Lower lobe of right lung (tissue), 2 donors: ENCODE results near the gene ZNF177. TPM values are rescaled to one million over a fixed set of nuclear protein-coding genes. Genes with fewer than 3 reads are reported as not detected.

Experiments
- ATAC-seq, 2 donors: fragments of 200-7000 bp; cut with Tn5 transposase; one replicate each; pipeline ENCODE4 v1.9.1; 2020 to 2022; ENCODE audit warnings: mild to moderate bottlenecking in 2 of 2, moderate library complexity in 2 of 2
- DNase-seq: peaks from one replicate; pipeline ENCODE4 v3.0.0-alpha.2; 2020
- H3K27ac ChIP-seq: fragments of 200-600 bp; one replicate; pipeline ENCODE4 v1.8.0; 2022
- H3K27me3 ChIP-seq: fragments of 200-600 bp; one replicate; pipeline ENCODE4 v1.8.0; 2022; ENCODE audit warnings: low read depth
- H3K36me3 ChIP-seq: fragments of 200-600 bp; one replicate; pipeline ENCODE4 v1.8.0; 2022; ENCODE audit warnings: mild to moderate bottlenecking
- H3K4me1 ChIP-seq: fragments of 200-600 bp; one replicate; pipeline ENCODE4 v1.8.0; 2022
- H3K4me3 ChIP-seq: fragments of 200-600 bp; one replicate; pipeline ENCODE4 v1.8.0; 2022; ENCODE audit warnings: mild to moderate bottlenecking
- H3K9me3 ChIP-seq: fragments of 200-600 bp; one replicate; pipeline ENCODE4 v1.8.0; 2022
- intact Hi-C: fragments of 100-400 bp; cut with DNase I; formaldehyde crosslinking; loops from one replicate; pipeline ENCODE4 v1.11.0; 2022
- total RNA-seq: library from RNA; stranded (reverse); fragmentation: NEBNext Ultra II Directional; extraction: Animal tissue kit (Norgen Biotek cat#: 25700); gene quantifications from one replicate; pipeline ENCODE4 v1.2.1, GENCODE V29; 2021
- TF ChIP-seq, protein P1 (sequence below): fragments of 200-600 bp; IDR thresholded peaks from one replicate; pipeline ENCODE4 v1.8.0; 2022; ENCODE audit warnings: antibody characterized with exemption, mild to moderate bottlenecking
- donor health status: DM: no; HTN: yes; CAD: no; lungs with severe emphysema.

Gene ZNF177
- total RNA-seq, 1 donor from 2014 or later: 2.2 TPM

GRCh38 chr19:9348253-9348652, 14.6 kb upstream of the ZNF177 start:
- Histone ChIP-seq H3K27ac (no peak overlapping the region), H3K9me3 (peaks cover 100% of the 10 kb centered on the region), H3K36me3 (peaks cover 10% of the 10 kb centered on the region), H3K4me3 (no peak overlapping the region), H3K27me3 (no peaks in the 10 kb centered on the region), H3K4me1 (no peaks in the 10 kb centered on the region)
- DNase-seq (no peak), ATAC-seq (no peak)
- intact Hi-C loops: loop anchor here (10.0 kb wide), 1 partner anchor 53 kb away; no protein-coding TSS in a partner anchor
- TF ChIP-seq, protein P1, sequence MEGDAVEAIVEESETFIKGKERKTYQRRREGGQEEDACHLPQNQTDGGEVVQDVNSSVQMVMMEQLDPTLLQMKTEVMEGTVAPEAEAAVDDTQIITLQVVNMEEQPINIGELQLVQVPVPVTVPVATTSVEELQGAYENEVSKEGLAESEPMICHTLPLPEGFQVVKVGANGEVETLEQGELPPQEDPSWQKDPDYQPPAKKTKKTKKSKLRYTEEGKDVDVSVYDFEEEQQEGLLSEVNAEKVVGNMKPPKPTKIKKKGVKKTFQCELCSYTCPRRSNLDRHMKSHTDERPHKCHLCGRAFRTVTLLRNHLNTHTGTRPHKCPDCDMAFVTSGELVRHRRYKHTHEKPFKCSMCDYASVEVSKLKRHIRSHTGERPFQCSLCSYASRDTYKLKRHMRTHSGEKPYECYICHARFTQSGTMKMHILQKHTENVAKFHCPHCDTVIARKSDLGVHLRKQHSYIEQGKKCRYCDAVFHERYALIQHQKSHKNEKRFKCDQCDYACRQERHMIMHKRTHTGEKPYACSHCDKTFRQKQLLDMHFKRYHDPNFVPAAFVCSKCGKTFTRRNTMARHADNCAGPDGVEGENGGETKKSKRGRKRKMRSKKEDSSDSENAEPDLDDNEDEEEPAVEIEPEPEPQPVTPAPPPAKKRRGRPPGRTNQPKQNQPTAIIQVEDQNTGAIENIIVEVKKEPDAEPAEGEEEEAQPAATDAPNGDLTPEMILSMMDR: no peak

DNA sequence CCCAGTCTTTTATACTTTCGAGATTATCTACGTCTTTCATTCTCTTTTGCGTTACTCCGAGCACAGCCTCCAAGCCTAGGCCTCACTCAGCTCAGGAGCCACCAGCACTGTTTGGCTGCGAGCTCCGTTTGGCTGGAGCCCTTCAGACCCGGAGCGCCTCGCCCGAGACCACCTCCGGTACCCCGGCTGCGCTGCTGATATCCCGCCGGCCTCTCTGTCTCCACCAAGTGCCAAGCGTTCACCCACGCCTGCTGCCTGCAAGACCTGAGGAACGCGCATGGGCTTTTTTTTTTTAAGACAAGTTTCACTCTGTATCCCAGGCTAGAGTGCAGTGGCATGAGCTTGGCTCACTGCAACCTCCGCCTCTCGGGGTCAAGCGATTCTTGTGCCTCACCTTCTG, 14.1 kb upstream of the ZNF177 start:
- TF ChIP-seq, protein P1: no peak
- H3K4me1 ChIP-seq: no peaks in the 10 kb centered on the region
- no peaks in the 10 kb centered on the region for H3K27me3 ChIP-seq
- ATAC-seq (no peak), DNase-seq (no peak)
- intact Hi-C loops: loop anchor here (10.0 kb wide), 1 partner anchor 54 kb away; no protein-coding TSS in a partner anchor
- no peak overlapping the region for H3K27ac ChIP-seq
- H3K36me3 ChIP-seq: peaks cover 7% of the 10 kb centered on the region
- H3K4me3 ChIP-seq: no peak overlapping the region
- H3K9me3 ChIP-seq: peaks cover 100% of the 10 kb centered on the region

- no peak for ATAC-seq
- DNase-seq: no peak
- peaks cover 98% of the 10 kb centered on the region for H3K9me3 ChIP-seq
- intact Hi-C loops: no loop called here
- no peak overlapping the region for H3K4me3 ChIP-seq
- TF ChIP-seq, protein P1: no peak
- H3K36me3 ChIP-seq: no peaks in the 10 kb centered on the region
- H3K27ac ChIP-seq: no peak overlapping the region
- no peaks in the 10 kb centered on the region for H3K27me3 ChIP-seq
- H3K4me1 ChIP-seq: no peaks in the 10 kb centered on the region
These were observed 10.3 kb upstream of the ZNF177 start for GRCh38 chr19:9352505-9352904.

- H3K27ac ChIP-seq: no peak overlapping the region
- no peaks in the 10 kb centered on the region for H3K36me3 ChIP-seq
- intact Hi-C loops: no loop called here
- no peaks in the 10 kb centered on the region for H3K27me3 ChIP-seq
- H3K4me3 ChIP-seq: no peak overlapping the region
- TF ChIP-seq, protein P1: no peak
- no peak for ATAC-seq
- H3K4me1 ChIP-seq: no peaks in the 10 kb centered on the region
- DNase-seq: no peak
- peaks cover 98% of the 10 kb centered on the region for H3K9me3 ChIP-seq
These were observed 9.8 kb upstream of the ZNF177 start for GRCh38 chr19:9353011-9353410.

GRCh38 chr19:9354651-9355050, 8.2 kb upstream of the ZNF177 start:
- Histone ChIP-seq H3K27ac (no peak overlapping the region), H3K4me3 (no peak overlapping the region), H3K36me3 (no peaks in the 10 kb centered on the region), H3K27me3 (no peaks in the 10 kb centered on the region), H3K9me3 (peaks cover 98% of the 10 kb centered on the region), H3K4me1 (no peaks in the 10 kb centered on the region)
- intact Hi-C loops: no loop called here
- DNase-seq: no peak
- TF ChIP-seq, protein P1: no peak
- no peak for ATAC-seq
